ENCODE results near the gene RFTN1. TPM values are rescaled to one million over a fixed set of nuclear protein-coding genes. Genes with fewer than 3 reads are reported as not detected.

RFTN1 gene
- total and polyA plus RNA-seq, 2 of the 8 experiments (the other 6 are each of a cell fraction or from before 2014, with no cell fraction given), result 4.6 to 6.7 TPM

DNA sequence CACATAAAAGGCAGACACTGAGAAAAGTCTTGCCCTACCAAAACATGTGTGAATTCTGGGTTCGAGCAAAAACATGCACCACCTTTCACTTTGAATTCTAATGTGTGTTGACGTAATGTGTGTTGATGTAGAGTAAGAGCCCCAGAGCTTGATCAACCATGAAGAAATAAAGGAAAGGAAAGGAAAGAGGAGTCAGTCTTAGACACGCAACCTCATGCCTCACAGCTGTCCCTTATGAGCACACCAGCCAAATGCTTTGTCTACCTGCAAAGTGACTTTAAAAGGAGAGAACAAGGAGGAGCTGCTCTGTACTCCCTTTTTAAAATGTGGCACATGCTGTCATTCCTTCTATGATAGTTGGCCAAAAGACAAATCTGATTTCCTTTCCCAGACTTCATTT, 80.8 kb downstream of the RFTN1 start:
- no peak for TF ChIP-seq SUZ12 (IDR thresholded peaks at IDR 0.05; ENCODE audit: low read length)
- TF ChIP-seq EGR1 (IDR thresholded peaks at IDR 0.05; ENCODE audit: borderline replicate concordance, low read depth, low read length), result no peak
- TF ChIP-seq POLR2AphosphoS5 (IDR thresholded peaks at IDR 0.05; ENCODE audit: low read depth, low read length), result no peak
- no peak for TF ChIP-seq NRF1 (IDR thresholded peaks at IDR 0.05; ENCODE audit: low read depth, low read length)
- TF ChIP-seq YY1 (IDR thresholded peaks at IDR 0.05; ENCODE audit: low read depth, low read length), result no peak
- TF ChIP-seq CBX5 (IDR thresholded peaks at IDR 0.05; ENCODE audit: low read depth, low read length), result no peak
- TF ChIP-seq EZH2 (IDR thresholded peaks at IDR 0.05; ENCODE audit: low read depth, low read length, severe bottlenecking), result no peak
- TF ChIP-seq, protein P1, sequence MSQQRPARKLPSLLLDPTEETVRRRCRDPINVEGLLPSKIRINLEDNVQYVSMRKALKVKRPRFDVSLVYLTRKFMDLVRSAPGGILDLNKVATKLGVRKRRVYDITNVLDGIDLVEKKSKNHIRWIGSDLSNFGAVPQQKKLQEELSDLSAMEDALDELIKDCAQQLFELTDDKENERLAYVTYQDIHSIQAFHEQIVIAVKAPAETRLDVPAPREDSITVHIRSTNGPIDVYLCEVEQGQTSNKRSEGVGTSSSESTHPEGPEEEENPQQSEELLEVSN (IDR thresholded peaks at IDR 0.05), result no peak
- no peak for TF ChIP-seq KDM4A (IDR thresholded peaks at IDR 0.05; ENCODE audit: low read depth, low read length, severe bottlenecking)
- Histone ChIP-seq H2BK15ac (ENCODE audit: low read length) (no peak overlapping the region), H2AK5ac (ENCODE audit: low read depth, low read length) (no peak overlapping the region), H4K8ac (ENCODE audit: extremely low read depth, insufficient read depth, low read length) (no peak overlapping the region), H2BK120ac (replicated peaks; ENCODE audit: low read depth, low read length) (no peak overlapping the region), H3K36me3 (ENCODE audit: control insufficient read depth in 2 of 4, insufficient read depth in 4 of 4, low read length in 3 of 4) (no peaks in the 10 kb centered on the region), H2BK12ac (ENCODE audit: low read depth, low read length) (no peak overlapping the region), H3K23me2 (ENCODE audit: low read depth, low read length) (no peaks in the 10 kb centered on the region), H3K4me2 (ENCODE audit: insufficient read depth in 1 of 2, low read depth in 2 of 2, low read length in 2 of 2) (no peak overlapping the region), H3K4me1 (replicated peaks in 1 of 4; ENCODE audit: control insufficient read depth in 3 of 4, insufficient read depth in 4 of 4, low read length in 3 of 4) (no peaks in the 10 kb centered on the region; a peak in 1 of 7 replicates), H3K18ac (ENCODE audit: extremely low read depth, low read length) (no peak overlapping the region), H3K27me3 (replicated peaks in 1 of 4; ENCODE audit: control insufficient read depth in 3 of 4, extremely low read depth in 1 of 4, insufficient read depth in 3 of 4, low read length in 3 of 4) (no peaks in the 10 kb centered on the region), H4K20me1 (replicated peaks in 1 of 2; ENCODE audit: control insufficient read depth in 1 of 2, insufficient read depth in 2 of 2, low read length in 2 of 2) (no peaks in the 10 kb centered on the region), H4K5ac (ENCODE audit: insufficient read length, low read depth, low read length) (no peak overlapping the region), H3K27ac (ENCODE audit: low read depth, low read length) (no peak overlapping the region), H2AFZ (ENCODE audit: low read length) (no peak overlapping the region), H3K4me3 (ENCODE audit: extremely low read depth in 1 of 4, insufficient read depth in 2 of 4, low read depth in 3 of 4, low read length in 4 of 4) (no peak overlapping the region), H2BK5ac (ENCODE audit: low read depth, low read length) (no peak overlapping the region), H3K23ac (ENCODE audit: insufficient read length) (no peak overlapping the region), H3K9me3 (ENCODE audit: insufficient read depth in 2 of 2, low read depth in 1 of 2, low read length in 1 of 2) (no peaks in the 10 kb centered on the region), H3K79me2 (ENCODE audit: control insufficient read depth in 1 of 2, insufficient read depth in 2 of 2, low read length in 2 of 2) (no peaks in the 10 kb centered on the region), H2BK20ac (ENCODE audit: low read length) (no peak overlapping the region), H3K79me1 (ENCODE audit: low read depth, low read length) (no peaks in the 10 kb centered on the region), H3K14ac (ENCODE audit: insufficient read length) (no peak overlapping the region), H3K56ac (replicated peaks; ENCODE audit: insufficient read length, low read depth, low read length) (no peak overlapping the region), H3K4ac (replicated peaks; ENCODE audit: insufficient read length, low read depth, low read length) (no peak overlapping the region), H3K9ac (replicated peaks in 1 of 4; ENCODE audit: extremely low read depth in 1 of 4, low read depth in 3 of 4, low read length in 3 of 4) (no peak overlapping the region), H4K91ac (replicated peaks; ENCODE audit: insufficient read length, low read length) (no peak overlapping the region)
- no peak for DNase-seq (ENCODE audit: low read depth in 1 of 2, low spot score in 2 of 2)
- 59% methylated on average over 3 of the region's 3 CpGs; no CpG with 5 or more reads in 1 of the 2 experiments for WGBS, 2 experiments (ENCODE audit: extremely low coverage in 1 of 2, insufficient coverage in 1 of 2, insufficient read length in 1 of 2, insufficient replicate concordance in 2 of 2, low coverage in 1 of 2, low lambda C conversion rate in 2 of 2, missing lambda C conversion rate in 1 of 2)
- FAIRE-seq, result no peak
- CTCF ChIA-PET (ENCODE audit: partially characterized antibody), result interaction anchor here (0.6 kb wide), 1 partner anchor 89 kb away, joined by 4 read pairs; no protein-coding TSS in a partner anchor
- POLR2A ChIA-PET (ENCODE audit: partially characterized antibody), result no interaction called here

Data from H1 (cell line).